Vagina (tissue), 2 donors: ENCODE measurements around the gene MTARC2. TPM values are rescaled to one million over a fixed set of nuclear protein-coding genes. Genes with fewer than 3 reads are reported as not detected.

Experiments used
- DNase-seq, 2 donors: peaks; one replicate each; pipeline ENCODE4 v3.0.0-alpha.2; 2017; ENCODE audit errors: extremely low spot score in 2 of 2
- H3K27ac ChIP-seq: fragments of 200-600 bp; sonication (generic); one replicate; pipeline ENCODE4 v1.5.1; 2019
- H3K27me3 ChIP-seq: fragments of 200-600 bp; sonication (generic); one replicate; pipeline ENCODE4 v1.5.1; 2019
- H3K36me3 ChIP-seq, 2 donors: fragments of 200-600 bp; sonication (generic); one replicate each; pipeline ENCODE4 v1.5.1; 2017 to 2019
- H3K4me1 ChIP-seq: fragments of 200-600 bp; sonication (generic); one replicate; pipeline ENCODE4 v1.5.1; 2019
- H3K4me3 ChIP-seq, 2 donors: fragments of 200-600 bp; sonication (generic); 1 replicate in 1 of 2; 2 replicates in 1 of 2; pipeline ENCODE4 v1.5.1; 2016 to 2019
- H3K9me3 ChIP-seq: fragments of 200-600 bp; sonication (generic); one replicate; pipeline ENCODE4 v1.5.1; 2019
- CTCF ChIP-seq, 3 experiments: fragments of 450-650 bp in 2 of 3; fragments of 200-600 bp in 1 of 3; sonication (generic) in 1 of 3; IDR thresholded peaks; one replicate each; pipeline ENCODE4 v1.5.1; 2017 to 2019; ENCODE audit warnings: antibody characterized with exemption in 3 of 3, mild to moderate bottlenecking in 2 of 3, moderate library complexity in 2 of 3
- POLR2A ChIP-seq, 2 donors: fragments of 450-650 bp; IDR thresholded peaks; one replicate each; pipeline ENCODE4 v1.6.1; 2017; ENCODE audit warnings: antibody characterized with exemption in 2 of 2, mild to moderate bottlenecking in 2 of 2, moderate library complexity in 2 of 2
- POLR2AphosphoS5 ChIP-seq, 2 donors: sonication (generic); formaldehyde crosslinking; IDR thresholded peaks; one replicate each; pipeline ENCODE4 v1.9.0; 2017; ENCODE audit warnings: antibody characterized with exemption in 2 of 2, mild to moderate bottlenecking in 2 of 2, low read depth in 1 of 2; ENCODE audit not compliant: insufficient read depth in 1 of 2
- intact Hi-C: fragments of 100-400 bp; cut with DNase I; formaldehyde crosslinking; loops from one replicate; pipeline ENCODE4 v1.15.1; 2023
- total RNA-seq: library from RNA; depleted of rRNA; stranded (reverse); fragments of >200 nt; gene quantifications from one replicate; pipeline ENCODE4 v1.2.3, GENCODE V29; 2016

MTARC2 gene
- total RNA-seq, 1 donor from 2014 or later: 14.7 TPM

DNA sequence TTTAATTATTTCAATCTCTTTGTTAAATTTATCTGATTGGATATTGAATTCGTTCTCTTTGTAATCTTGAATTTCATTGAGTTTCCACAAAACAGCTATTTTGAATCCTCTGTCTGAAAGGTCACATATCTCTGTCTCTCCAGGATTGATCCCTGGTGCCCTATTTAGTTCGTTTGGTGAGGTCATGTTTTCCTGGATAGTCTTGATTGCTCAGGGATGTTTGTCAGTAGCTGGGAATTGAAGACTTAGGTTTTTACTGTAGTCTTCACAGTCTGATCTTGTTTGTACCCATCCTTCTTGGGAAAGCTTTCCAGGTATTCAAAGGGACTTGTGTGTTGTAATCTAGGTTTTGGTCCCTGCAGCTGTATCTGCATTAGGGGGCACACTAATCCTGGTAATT is 6.8 kb upstream of the MTARC2 start:
- intact Hi-C loops: no loop called here
- Histone ChIP-seq H3K27ac (no peak overlapping the region), H3K36me3 (no peaks in the 10 kb centered on the region), H3K4me1 (no peaks in the 10 kb centered on the region), H3K9me3 (no peaks in the 10 kb centered on the region), H3K27me3 (no peaks in the 10 kb centered on the region), H3K4me3 (no peak overlapping the region)
- TF ChIP-seq POLR2AphosphoS5 (IDR thresholded peaks at IDR 0.05; ENCODE audit: insufficient read depth in 1 of 2, low read depth in 1 of 2) (no peak), CTCF (IDR thresholded peaks at IDR 0.05) (no peak)
- no peak for DNase-seq

DNA sequence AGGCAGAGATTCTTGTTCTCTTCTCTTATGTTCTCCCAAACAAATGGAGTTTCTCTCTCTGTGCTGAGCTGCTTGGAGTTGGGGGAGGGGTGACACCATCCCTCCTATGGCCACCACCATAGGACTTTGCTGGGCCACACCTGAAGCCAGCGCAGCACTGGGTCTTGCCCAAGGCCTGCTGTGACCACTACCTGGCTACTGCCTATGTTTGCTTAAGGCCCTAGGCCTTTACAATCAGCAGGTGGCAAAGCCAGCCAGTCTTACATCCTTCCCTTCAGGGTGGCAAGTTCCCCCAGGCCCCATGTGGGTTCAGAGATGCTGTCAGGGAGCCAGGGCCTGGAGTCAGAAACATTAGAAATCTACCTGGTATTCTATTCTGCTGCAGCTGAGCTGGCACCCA is 6.3 kb upstream of the MTARC2 start:
- H3K4me1 ChIP-seq: no peaks in the 10 kb centered on the region
- H3K9me3 ChIP-seq: no peaks in the 10 kb centered on the region
- H3K4me3 ChIP-seq: no peak overlapping the region
- no peak for DNase-seq
- intact Hi-C loops: no loop called here
- TF ChIP-seq POLR2A (IDR thresholded peaks at IDR 0.05): no peak
- TF ChIP-seq POLR2AphosphoS5 (IDR thresholded peaks at IDR 0.05; ENCODE audit: insufficient read depth in 1 of 2, low read depth in 1 of 2): no peak
- TF ChIP-seq CTCF (IDR thresholded peaks at IDR 0.05): no peak
- H3K27me3 ChIP-seq: no peaks in the 10 kb centered on the region
- H3K36me3 ChIP-seq: no peaks in the 10 kb centered on the region
- no peak overlapping the region for H3K27ac ChIP-seq

GRCh38 chr1:220742520-220742919 is 5.6 kb upstream of the MTARC2 start:
- no peak for DNase-seq
- H3K36me3 ChIP-seq: no peaks in the 10 kb centered on the region
- no peaks in the 10 kb centered on the region for H3K27me3 ChIP-seq
- no peak overlapping the region for H3K4me3 ChIP-seq
- intact Hi-C loops: no loop called here
- no peak overlapping the region for H3K27ac ChIP-seq
- peaks cover 3% of the 10 kb centered on the region for H3K4me1 ChIP-seq
- H3K9me3 ChIP-seq: no peaks in the 10 kb centered on the region
- TF ChIP-seq POLR2A (IDR thresholded peaks at IDR 0.05): no peak
- TF ChIP-seq CTCF (IDR thresholded peaks at IDR 0.05): no peak
- no peak for TF ChIP-seq POLR2AphosphoS5 (IDR thresholded peaks at IDR 0.05; ENCODE audit: insufficient read depth in 1 of 2, low read depth in 1 of 2)

- TF ChIP-seq CTCF (IDR thresholded peaks at IDR 0.05) (no peak), POLR2AphosphoS5 (IDR thresholded peaks at IDR 0.05; ENCODE audit: insufficient read depth in 1 of 2, low read depth in 1 of 2) (no peak), POLR2A (IDR thresholded peaks at IDR 0.05) (no peak)
- H3K4me1 ChIP-seq: peaks cover 35% of the 10 kb centered on the region
- no peak overlapping the region for H3K4me3 ChIP-seq
- H3K36me3 ChIP-seq: no peaks in the 10 kb centered on the region
- intact Hi-C loops: no loop called here
- no peaks in the 10 kb centered on the region for H3K27me3 ChIP-seq
- DNase-seq: no peak
- no peaks in the 10 kb centered on the region for H3K9me3 ChIP-seq
- H3K27ac ChIP-seq: peak overlapping the region; percentile 75
These were observed 1.3 kb upstream of the MTARC2 start for GRCh38 chr1:220746851-220747250.

DNA sequence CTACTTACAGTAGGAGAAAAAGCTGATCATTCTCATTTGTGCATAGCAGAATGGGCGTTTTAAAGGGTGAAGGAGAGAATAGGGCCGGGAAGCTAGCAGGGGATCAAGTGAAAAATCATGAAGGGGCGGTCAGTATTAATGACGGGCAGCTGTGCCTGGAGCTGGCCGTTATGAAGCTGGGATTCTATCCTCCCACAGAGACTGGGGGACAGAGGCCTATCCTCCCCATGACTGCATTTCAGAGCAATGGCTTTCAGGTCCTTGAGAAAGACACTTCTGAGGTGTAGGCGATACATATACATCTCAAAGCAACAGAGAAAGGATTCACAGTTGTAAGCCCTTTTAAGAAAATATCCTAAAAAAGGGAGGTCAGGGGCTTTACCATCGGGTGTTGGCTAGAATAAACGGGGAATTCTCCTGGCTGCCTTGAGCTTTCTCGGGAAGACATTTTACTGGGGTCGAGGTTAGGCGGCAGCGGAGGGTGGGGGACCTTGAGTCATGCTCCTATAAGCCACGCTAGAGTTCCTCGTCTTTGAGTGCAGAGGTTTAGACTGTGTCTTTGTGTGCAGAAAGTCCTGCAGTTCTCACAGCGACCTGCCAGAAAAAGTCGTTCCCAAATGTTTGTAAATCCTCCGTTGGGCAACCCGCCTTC is 559 bp upstream of the MTARC2 start:
- no peaks in the 10 kb centered on the region for H3K27me3 ChIP-seq
- H3K36me3 ChIP-seq: no peaks in the 10 kb centered on the region
- no peak for DNase-seq
- H3K4me1 ChIP-seq: peaks cover 35% of the 10 kb centered on the region
- intact Hi-C loops: no loop called here
- peak overlapping the region; percentile 65 to 76 for H3K4me3 ChIP-seq
- no peaks in the 10 kb centered on the region for H3K9me3 ChIP-seq
- peak overlapping the region; percentile 75 for H3K27ac ChIP-seq
- no peak for TF ChIP-seq POLR2A (IDR thresholded peaks at IDR 0.05)
- no peak for TF ChIP-seq POLR2AphosphoS5 (IDR thresholded peaks at IDR 0.05; ENCODE audit: insufficient read depth in 1 of 2, low read depth in 1 of 2)
- peak in 2 of 3 experiments; percentile 12 to 29 for TF ChIP-seq CTCF (IDR thresholded peaks at IDR 0.05)
